WTC11 (cell line): ENCODE data around the gene ZNF581. TPM values are rescaled to one million over a fixed set of nuclear protein-coding genes. Genes with fewer than 3 reads are reported as not detected.

Experiments
- ATAC-seq: fragments of 200-7000 bp; cut with Tn5 transposase; 2 replicates; pipeline ENCODE4 v1.10.0; 2021; ENCODE audit warnings: mild to moderate bottlenecking, moderate library complexity
- CTCF ChIA-PET: fragments of 300-600 bp; sonication (Branson Sonifier 250); formaldehyde crosslinking; loops from one replicate; lab custom pipeline; 2021; ENCODE audit warnings: antibody characterized with exemption; lab: Charles Lee
- POLR2A ChIA-PET: fragments of 350-600 bp; sonication (Branson Sonifier 250); formaldehyde crosslinking; loops from one replicate; lab custom pipeline; 2021; ENCODE audit warnings: antibody characterized with exemption; lab: Charles Lee
- DNase-seq: peaks from one replicate; pipeline ENCODE4 v3.0.0; 2021; ENCODE audit warnings: low spot score
- H3K27ac Mint-ChIP-seq: 2 replicates; pipeline ENCODE4 v1.8.0; 2021; ENCODE audit warnings: mixed read lengths
- H3K27me3 Mint-ChIP-seq: 2 replicates; pipeline ENCODE4 v1.8.0; 2021; ENCODE audit warnings: low read depth, mild to moderate bottlenecking, moderate library complexity, mixed read lengths
- H3K36me3 Mint-ChIP-seq: 2 replicates; pipeline ENCODE4 v1.8.0; 2021; ENCODE audit warnings: mixed read lengths
- H3K4me1 Mint-ChIP-seq: 2 replicates; pipeline ENCODE4 v1.8.0; 2022; ENCODE audit warnings: mixed read lengths
- H3K4me3 Mint-ChIP-seq: 2 replicates; pipeline ENCODE4 v1.8.0; 2021; ENCODE audit warnings: mild to moderate bottlenecking, moderate library complexity, mixed read lengths
- H3K9me3 Mint-ChIP-seq: 2 replicates; pipeline ENCODE4 v1.8.0; 2021; ENCODE audit warnings: mixed read lengths
- CREM ChIP-seq: sonication (generic); formaldehyde crosslinking; IDR thresholded peaks from 2 replicates; pipeline ENCODE4 v1.8.1; 2022; ENCODE audit warnings: mild to moderate bottlenecking, missing genetic modification reagents, moderate library complexity
- E2F1 ChIP-seq: sonication (generic); formaldehyde crosslinking; IDR thresholded peaks from 2 replicates; pipeline ENCODE4 v1.8.0; 2022; ENCODE audit warnings: mild to moderate bottlenecking, missing genetic modification reagents
- EMX1 ChIP-seq: fragments of 250-450 bp; sonication (Bioruptor Pico); IDR thresholded peaks from 2 replicates; pipeline ENCODE4 v1.8.0; 2021; ENCODE audit warnings: mild to moderate bottlenecking
- ERG ChIP-seq: fragments of 250-450 bp; sonication (Bioruptor Pico); IDR thresholded peaks from 2 replicates; pipeline ENCODE4 v1.8.0; 2021; ENCODE audit warnings: mild to moderate bottlenecking
- ETV6 ChIP-seq: sonication (generic); formaldehyde crosslinking; IDR thresholded peaks from 2 replicates; pipeline ENCODE4 v1.8.1; 2022; ENCODE audit warnings: mild to moderate bottlenecking, missing genetic modification reagents
- FOXP1 ChIP-seq: sonication (generic); formaldehyde crosslinking; IDR thresholded peaks from 2 replicates; pipeline ENCODE4 v1.8.0; 2022; ENCODE audit warnings: missing genetic modification reagents, mild to moderate bottlenecking, moderate library complexity, borderline replicate concordance
- GABPB1 ChIP-seq: sonication (generic); formaldehyde crosslinking; IDR thresholded peaks from 2 replicates; pipeline ENCODE4 v1.8.1; 2023; ENCODE audit warnings: mild to moderate bottlenecking, missing genetic modification reagents
- IRF2 ChIP-seq: sonication (generic); formaldehyde crosslinking; IDR thresholded peaks from 2 replicates; pipeline ENCODE4 v1.8.0; 2022; ENCODE audit warnings: low read depth, missing genetic modification reagents, borderline replicate concordance
- MAX ChIP-seq: sonication (generic); formaldehyde crosslinking; IDR thresholded peaks from 2 replicates; pipeline ENCODE4 v1.8.0; 2022; ENCODE audit warnings: mild to moderate bottlenecking, missing genetic modification reagents
- SOX15 ChIP-seq: fragments of 250-450 bp; sonication (Bioruptor Pico); IDR thresholded peaks from 2 replicates; pipeline ENCODE4 v1.9.0; 2021; ENCODE audit warnings: mild to moderate bottlenecking
- USF1 ChIP-seq: sonication (generic); formaldehyde crosslinking; IDR thresholded peaks from 2 replicates; pipeline ENCODE4 v1.8.0; 2022; ENCODE audit warnings: mild to moderate bottlenecking, missing genetic modification reagents
- ZMAT4 ChIP-seq: fragments of 250-450 bp; sonication (Bioruptor Pico); IDR thresholded peaks from 2 replicates; pipeline ENCODE4 v1.9.0; 2021; ENCODE audit warnings: mild to moderate bottlenecking
- ZNF396 ChIP-seq: fragments of 250-450 bp; sonication (Bioruptor Pico); IDR thresholded peaks from 2 replicates; pipeline ENCODE4 v1.8.0; 2021; ENCODE audit warnings: mild to moderate bottlenecking, moderate library complexity, borderline replicate concordance
- ZNF416 ChIP-seq: fragments of 250-450 bp; sonication (Bioruptor Pico); IDR thresholded peaks from 2 replicates; pipeline ENCODE4 v1.9.0; 2021; ENCODE audit warnings: mild to moderate bottlenecking, inconsistent platforms
- ZNF425 ChIP-seq: fragments of 250-450 bp; sonication (Bioruptor Pico); conservative IDR thresholded peaks from 2 replicates; pipeline ENCODE4 v1.9.0; 2021; ENCODE audit warnings: mild to moderate bottlenecking
- ZNF512 ChIP-seq: sonication (generic); formaldehyde crosslinking; IDR thresholded peaks from 2 replicates; pipeline ENCODE4 v1.8.1; 2022; ENCODE audit warnings: missing genetic modification reagents, borderline replicate concordance
- ZNF532 ChIP-seq: fragments of 250-450 bp; sonication (Bioruptor Pico); IDR thresholded peaks from 2 replicates; pipeline ENCODE4 v1.9.0; 2021; ENCODE audit warnings: mild to moderate bottlenecking, borderline replicate concordance
- ZNF671 ChIP-seq: fragments of 250-450 bp; sonication (Bioruptor Pico); IDR thresholded peaks from 2 replicates; pipeline ENCODE4 v1.8.0; 2021; ENCODE audit warnings: mild to moderate bottlenecking
- total RNA-seq: library from RNA; stranded (reverse); gene quantifications from 3 replicates; pipeline ENCODE4 v1.2.3, GENCODE V29; 2021

Gene ZNF581
- total RNA-seq, 1 experiment from 2014 or later, result 100 TPM

GRCh38 chr19:55640577-55641425, 2.6 kb upstream of the ZNF581 start, which contains the start of gene ZNF580 (continued):
- TF ChIP-seq ZNF532 (CRISPR knock-in tag) (no peak), FOXP1 (CRISPR knock-in tag) (peak; percentile 55; the same call in 1 of the 2 replicates), ZNF425 (CRISPR knock-in tag) (no peak), USF1 (CRISPR knock-in tag) (no peak), ZNF396 (CRISPR knock-in tag) (no peak), ERG (CRISPR knock-in tag) (no peak), EMX1 (no peak), ZNF512 (CRISPR knock-in tag) (no peak), MAX (CRISPR knock-in tag) (no peak; the same call in 1 of the 2 replicates), GABPB1 (CRISPR knock-in tag) (peak; percentile 48; the same call in 1 of the 2 replicates)
- TF ChIP-seq, all 79 proteins: peak for 5

GRCh38 chr19:55641426-55642152, 1.9 kb upstream of the ZNF581 start:
- ChIA-PET CTCF (interaction anchor here (0.6 to 2.6 kb wide), 5 partner anchors 9 to 1404 kb away, joined by 3 to 12 read pairs (median 11); partner anchors contain the start of gene ZNF784), POLR2A (interaction anchor here (1.0 kb wide), 1 partner anchor 13 kb away, joined by 3 read pairs; the partner anchor contains the start of gene U2AF2)
- Mint-ChIP-seq H3K27me3 (peaks cover 9% of the 10 kb centered on the region), H3K4me3 (peak overlapping the region; percentile 89), H3K9me3 (peaks cover 4% of the 10 kb centered on the region), H3K36me3 (peaks cover 20% of the 10 kb centered on the region), H3K27ac (peak overlapping the region; percentile 89), H3K4me1 (peaks cover 20% of the 10 kb centered on the region)
- no peak for DNase-seq
- ATAC-seq, result peak; percentile 2
- TF ChIP-seq ZNF416 (CRISPR knock-in tag) (0 out of 2 replicates have a peak, but pooled peaks have one; percentile 4), ERG (CRISPR knock-in tag) (peak; percentile 63), CREM (no peak), ZNF671 (CRISPR knock-in tag) (no peak), E2F1 (CRISPR knock-in tag) (no peak), SOX15 (no peak), GABPB1 (CRISPR knock-in tag) (0 out of 2 replicates have a peak, but pooled peaks have one; percentile 9), ETV6 (CRISPR knock-in tag) (peak; percentile 40; the same call in 1 of the 2 replicates), ZMAT4 (CRISPR knock-in tag) (peak; percentile 59; the same call in 1 of the 2 replicates), IRF2 (no peak)
